Endometrium (tissue), 2 donors: Measurements from ENCODE around the gene MYOZ2.

Experiments used
- FAIRE-seq: peaks from 2 replicates; lab custom pipeline; 2012; peaks lifted over from hg19 to GRCh38; lab: Jason Lieb, UNC
- donor health status: control.
- donor health status: control.

Gene MYOZ2

GRCh38 chr4:119135721-119136121, at the start of gene MYOZ2:
Gene MYOZ2, plus strand, starts transcription at chr4:119135832. Its CDS starts 694 bp downstream, at chr4:119136526.
- no peak for FAIRE-seq

DNA sequence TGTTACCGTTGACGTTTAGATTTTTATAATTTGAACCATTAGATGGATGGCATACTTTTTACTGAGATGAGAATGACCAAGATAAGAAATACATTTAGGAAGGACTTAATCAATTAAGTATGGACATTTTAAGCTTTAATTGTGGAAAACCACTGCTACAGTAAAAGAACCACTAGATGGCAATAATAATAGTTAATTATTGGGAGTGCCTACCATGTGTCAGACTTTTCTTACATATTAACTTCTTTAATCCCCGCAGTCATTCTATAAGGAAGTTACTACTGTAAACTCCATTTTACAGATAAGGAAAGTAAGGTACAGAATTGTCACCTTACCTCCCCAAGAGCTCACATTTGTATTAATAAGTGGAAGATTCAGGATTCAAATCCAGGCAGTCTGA, 48.5 kb upstream of the MYOZ2 start:
- no peak for FAIRE-seq

GRCh38 chr4:119087656-119088055, 48.0 kb upstream of the MYOZ2 start:
- no peak for FAIRE-seq

- peak; percentile 60 for FAIRE-seq
Measured at GRCh38 chr4:119093042-119093827, 42.4 kb upstream of the MYOZ2 start.

- no peak for FAIRE-seq
Measured at GRCh38 chr4:119097282-119097900, 38.2 kb upstream of the MYOZ2 start.

- no peak for FAIRE-seq
Measured at GRCh38 chr4:119098306-119098705, 37.3 kb upstream of the MYOZ2 start.

GRCh38 chr4:119099227-119099810, 36.3 kb upstream of the MYOZ2 start:
- FAIRE-seq = peak; percentile 92

DNA sequence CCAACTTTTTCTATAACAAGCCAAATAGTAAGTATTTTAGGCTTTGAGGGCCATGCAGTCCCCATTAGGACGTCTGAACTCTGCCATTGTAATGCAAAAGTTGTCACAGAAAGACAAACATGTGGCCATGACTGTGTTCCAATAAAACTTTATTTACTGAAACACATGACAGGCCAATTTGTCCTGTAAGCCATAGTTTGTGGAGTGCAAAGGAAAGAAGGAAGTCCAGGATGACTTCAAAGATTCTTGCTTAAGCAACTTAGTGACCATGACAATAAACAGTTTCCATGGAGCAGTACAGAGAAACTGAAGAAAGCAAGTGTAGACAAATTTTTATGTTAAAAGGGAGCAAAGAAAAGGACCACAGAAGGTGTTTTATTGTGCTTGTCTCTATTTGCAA, 35.0 kb upstream of the MYOZ2 start:
- no peak for FAIRE-seq

GRCh38 chr4:119103263-119103662, 32.4 kb upstream of the MYOZ2 start:
- FAIRE-seq = peak; percentile 92

DNA sequence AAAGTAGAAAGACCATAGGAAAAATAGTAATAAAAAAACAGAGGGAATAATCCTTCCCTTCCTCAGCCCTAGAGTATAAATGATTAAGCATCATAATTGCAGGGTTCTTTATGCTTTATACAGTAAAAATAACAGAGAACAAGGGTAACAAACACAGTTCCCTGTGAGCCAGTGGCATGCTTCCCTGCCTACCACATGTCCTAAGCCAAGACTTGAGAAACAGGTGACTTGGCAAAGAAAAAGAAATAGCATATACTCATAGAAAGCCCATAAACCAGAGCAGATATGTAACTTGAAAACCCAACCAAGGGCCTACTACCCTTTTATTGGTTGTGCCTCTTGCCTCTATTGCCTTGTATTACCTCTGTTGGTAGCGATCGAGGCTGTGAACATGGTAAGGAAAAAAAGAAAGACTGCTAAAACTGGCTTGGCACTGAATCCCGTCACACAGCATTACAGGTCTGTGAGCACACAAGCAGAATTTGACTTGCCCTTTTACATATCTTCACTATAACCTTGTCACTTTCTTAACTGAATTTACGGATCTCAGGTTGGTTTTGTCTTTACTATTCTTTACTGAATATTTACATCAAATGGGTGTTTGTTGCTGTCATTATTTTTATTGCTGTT, 30.9 kb upstream of the MYOZ2 start:
- FAIRE-seq = no peak

DNA sequence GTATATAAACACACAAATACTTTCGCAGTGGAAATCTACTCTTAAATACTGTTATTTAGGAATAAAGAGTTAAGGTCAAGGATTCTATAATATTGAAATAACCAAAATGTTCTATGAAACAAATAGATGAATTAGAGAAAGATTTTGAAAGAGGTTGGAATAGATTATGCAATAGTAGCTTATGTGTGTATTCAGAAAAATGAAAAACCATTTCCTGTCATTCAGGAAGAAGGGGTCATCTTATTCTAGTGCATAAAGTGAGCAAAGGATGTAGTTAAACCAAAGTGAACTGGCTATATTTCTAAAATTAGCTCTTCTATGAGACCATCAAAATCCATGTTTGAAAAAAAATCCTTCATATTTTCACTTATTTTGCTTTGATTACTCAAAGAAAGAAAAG, 30.0 kb upstream of the MYOZ2 start:
- FAIRE-seq = no peak

GRCh38 chr4:119106036-119107000, 29.3 kb upstream of the MYOZ2 start:
- FAIRE-seq = no peak

DNA sequence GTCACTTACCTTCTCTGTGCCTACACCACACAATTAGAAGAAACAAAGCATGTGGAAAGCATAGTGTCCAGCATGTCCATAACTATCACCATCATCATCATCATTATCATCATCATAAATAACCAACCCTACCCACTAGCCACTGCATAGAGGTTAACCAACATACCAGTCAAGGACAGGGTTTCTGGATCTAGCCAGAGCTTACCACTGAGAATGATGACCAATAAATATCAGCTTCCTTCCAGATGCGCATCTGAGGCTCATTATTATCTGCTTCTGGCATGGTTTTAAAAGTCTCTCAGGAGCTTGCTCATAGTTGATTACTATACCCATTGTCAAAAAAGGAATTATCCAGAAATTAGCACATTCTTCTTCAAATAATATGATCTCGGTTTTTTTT, 25.5 kb upstream of the MYOZ2 start:
- no peak for FAIRE-seq

DNA sequence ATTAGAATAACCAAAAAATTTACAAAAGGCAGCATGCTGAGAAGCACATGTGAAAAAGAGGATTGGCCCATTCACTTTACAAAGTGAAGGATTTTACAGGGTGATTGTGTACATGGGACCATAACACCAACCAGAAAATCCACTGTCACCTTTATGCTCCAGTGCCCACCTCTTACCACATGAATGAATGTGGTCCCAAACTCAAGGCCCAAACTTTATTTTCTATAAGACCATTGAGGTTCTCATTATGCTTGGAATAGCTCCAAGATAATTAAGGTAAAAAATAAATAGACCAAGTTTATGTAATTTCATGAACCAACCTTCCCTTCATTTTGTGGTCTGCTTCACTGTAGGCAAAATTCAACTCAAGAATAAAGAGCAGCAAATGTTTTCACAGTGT, 24.3 kb upstream of the MYOZ2 start:
- FAIRE-seq = no peak

- peak; percentile 67 for FAIRE-seq
Measured at GRCh38 chr4:119113033-119113655, 22.5 kb upstream of the MYOZ2 start.

DNA sequence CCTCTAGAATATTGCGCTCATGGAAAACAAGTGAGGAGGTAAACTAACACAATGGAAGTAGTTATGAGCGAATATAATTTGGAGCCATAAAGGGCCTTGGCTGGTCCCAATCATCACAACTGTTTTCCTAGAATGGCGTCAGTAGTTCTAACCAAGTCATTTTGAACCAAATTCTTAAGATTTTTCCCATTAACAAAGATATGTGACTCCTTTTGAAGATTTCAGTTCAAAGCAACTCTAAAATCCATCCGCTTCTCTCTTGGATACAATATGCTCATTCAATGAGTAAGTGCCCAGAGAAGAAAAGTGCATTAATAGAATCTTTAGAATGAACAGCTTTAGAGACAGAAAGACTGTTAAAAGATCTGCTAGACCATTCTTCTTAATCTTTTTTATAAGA, 19.6 kb upstream of the MYOZ2 start:
- no peak for FAIRE-seq

DNA sequence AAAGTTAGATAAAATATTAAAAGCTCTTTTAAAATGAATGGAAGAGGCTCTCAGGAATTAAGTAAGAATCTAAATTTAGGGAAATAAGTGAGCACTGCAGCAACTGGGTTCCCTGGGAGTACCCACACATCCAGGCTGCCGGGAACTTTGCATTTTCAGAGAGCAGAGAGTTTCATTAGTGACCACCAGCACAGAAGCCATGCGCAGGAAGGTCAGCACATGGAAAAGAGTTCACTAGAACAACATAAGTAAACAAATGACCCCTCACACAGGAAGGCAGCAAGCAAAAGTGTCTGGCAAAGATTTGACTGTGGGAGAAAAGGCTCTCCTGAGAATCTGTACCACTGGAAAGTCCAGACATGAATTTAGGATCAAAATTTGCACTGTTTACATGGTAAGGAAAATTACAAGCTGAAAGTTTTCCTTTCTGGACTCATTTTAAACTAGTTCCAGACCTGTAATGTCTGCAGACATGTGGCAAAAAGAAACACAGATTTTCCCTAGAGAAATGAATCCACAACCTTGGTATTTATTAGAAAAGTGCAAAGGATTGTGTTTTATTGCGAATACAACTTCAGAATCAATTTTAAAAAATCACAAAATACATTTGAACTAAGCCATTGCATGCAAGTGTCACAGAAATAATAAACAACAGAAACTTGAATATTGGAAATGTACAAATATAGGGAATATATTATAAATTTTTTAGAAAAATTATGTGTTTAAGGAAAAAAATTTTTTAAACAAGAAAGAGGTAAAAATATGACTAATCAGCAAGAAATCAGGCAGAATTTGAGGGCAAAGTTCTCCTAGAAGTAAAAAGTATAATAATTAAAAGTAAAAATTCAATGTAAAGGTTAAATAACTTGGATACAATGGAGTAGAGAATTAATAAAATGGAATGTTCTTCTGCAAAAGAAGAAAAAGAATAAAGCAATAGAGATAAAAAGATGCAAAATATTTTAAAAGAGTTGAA, 18.4 kb upstream of the MYOZ2 start:
- FAIRE-seq = peak; percentile 90

DNA sequence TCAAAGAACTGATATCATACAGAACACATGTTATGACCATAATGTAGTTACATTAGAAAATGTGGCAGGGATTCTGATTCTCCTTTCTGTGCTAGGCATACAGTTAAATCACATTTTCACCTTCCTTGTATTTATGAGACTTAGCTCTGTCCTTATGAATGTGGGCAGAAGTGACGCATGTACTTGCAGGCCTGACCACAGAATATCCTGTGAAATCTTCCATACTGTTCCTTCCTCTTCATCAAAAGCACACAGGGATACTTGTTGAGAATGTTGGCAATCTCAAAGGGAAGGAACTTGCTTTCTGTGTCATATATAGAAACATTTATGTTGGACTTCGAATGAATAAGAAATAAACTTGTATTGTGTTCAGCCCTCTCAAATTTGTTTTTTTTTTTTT, 17.2 kb upstream of the MYOZ2 start:
- no peak for FAIRE-seq

GRCh38 chr4:119124352-119124751, 11.3 kb upstream of the MYOZ2 start:
- FAIRE-seq = no peak

DNA sequence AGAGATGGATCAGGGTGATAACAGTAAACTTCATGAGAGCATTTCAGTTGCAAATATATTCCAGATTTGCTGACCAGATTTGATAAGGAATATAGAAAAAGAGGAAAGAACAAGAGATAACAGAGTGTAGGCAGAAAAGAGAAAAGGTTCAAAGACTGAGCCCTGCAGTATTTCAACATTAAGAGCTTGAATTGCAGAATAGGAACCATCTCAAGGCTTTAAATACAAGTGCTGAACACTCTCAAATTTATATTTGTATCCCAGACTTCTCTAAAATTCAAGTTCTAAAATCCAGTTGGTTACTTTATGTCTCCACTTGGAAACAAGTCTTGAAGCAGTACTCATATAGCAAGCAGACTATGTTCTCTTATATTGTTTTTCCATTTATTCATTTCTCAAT, 9.7 kb upstream of the MYOZ2 start:
- no peak for FAIRE-seq
